Mesodermal cell (in vitro differentiated cells): ENCODE data around the gene TMEM196. TPM values are rescaled to one million over a fixed set of nuclear protein-coding genes. Genes with fewer than 3 reads are reported as not detected.

Source experiments
- H3K27ac ChIP-seq: 2 replicates; pipeline ENCODE4 v1.7.0; 2013; ENCODE audit warnings: mild to moderate bottlenecking, low read depth, low read length, moderate library complexity; ENCODE audit not compliant: severe bottlenecking
- H3K36me3 ChIP-seq: 2 replicates; pipeline ENCODE4 v1.7.1; 2013; ENCODE audit warnings: mild to moderate bottlenecking, low read length, moderate library complexity; ENCODE audit not compliant: control insufficient read depth, insufficient read depth
- H3K4me1 ChIP-seq: one replicate; pipeline ENCODE4 v1.7.1; 2013; ENCODE audit warnings: mild to moderate bottlenecking, low read length; ENCODE audit not compliant: insufficient read depth, control insufficient read depth, poor library complexity, severe bottlenecking
- H3K4me3 ChIP-seq: 2 replicates; pipeline ENCODE4 v1.7.0; 2013; ENCODE audit warnings: low read length, control low read depth, mild to moderate bottlenecking; ENCODE audit not compliant: insufficient read depth, poor library complexity, severe bottlenecking; ENCODE audit errors: extremely low read depth
- H3K9me3 ChIP-seq: 2 replicates; pipeline ENCODE4 v1.7.1; 2013; ENCODE audit warnings: mild to moderate bottlenecking, low read length, moderate library complexity; ENCODE audit not compliant: control insufficient read depth
- WGBS, 2 experiments: methylation state at CpG; one replicate each; pipeline ENCODE4 v1.1.5; 2013; ENCODE audit warnings: missing lambda C conversion rate in 2 of 2; ENCODE audit not compliant: insufficient coverage in 2 of 2; 5-methylcytosine and 5-hydroxymethylcytosine counted together
- polyA plus RNA-seq, 2 experiments: library from polyadenylated mRNA; stranded (reverse); fragments of 50-300 nt; gene quantifications; one replicate each; pipeline ENCODE4 v1.2.3, GENCODE V29; 2013

TMEM196 gene
- not detected for polyA plus RNA-seq (2013, experiment 1 of 2)
- not detected for polyA plus RNA-seq (2013, experiment 2 of 2)

DNA sequence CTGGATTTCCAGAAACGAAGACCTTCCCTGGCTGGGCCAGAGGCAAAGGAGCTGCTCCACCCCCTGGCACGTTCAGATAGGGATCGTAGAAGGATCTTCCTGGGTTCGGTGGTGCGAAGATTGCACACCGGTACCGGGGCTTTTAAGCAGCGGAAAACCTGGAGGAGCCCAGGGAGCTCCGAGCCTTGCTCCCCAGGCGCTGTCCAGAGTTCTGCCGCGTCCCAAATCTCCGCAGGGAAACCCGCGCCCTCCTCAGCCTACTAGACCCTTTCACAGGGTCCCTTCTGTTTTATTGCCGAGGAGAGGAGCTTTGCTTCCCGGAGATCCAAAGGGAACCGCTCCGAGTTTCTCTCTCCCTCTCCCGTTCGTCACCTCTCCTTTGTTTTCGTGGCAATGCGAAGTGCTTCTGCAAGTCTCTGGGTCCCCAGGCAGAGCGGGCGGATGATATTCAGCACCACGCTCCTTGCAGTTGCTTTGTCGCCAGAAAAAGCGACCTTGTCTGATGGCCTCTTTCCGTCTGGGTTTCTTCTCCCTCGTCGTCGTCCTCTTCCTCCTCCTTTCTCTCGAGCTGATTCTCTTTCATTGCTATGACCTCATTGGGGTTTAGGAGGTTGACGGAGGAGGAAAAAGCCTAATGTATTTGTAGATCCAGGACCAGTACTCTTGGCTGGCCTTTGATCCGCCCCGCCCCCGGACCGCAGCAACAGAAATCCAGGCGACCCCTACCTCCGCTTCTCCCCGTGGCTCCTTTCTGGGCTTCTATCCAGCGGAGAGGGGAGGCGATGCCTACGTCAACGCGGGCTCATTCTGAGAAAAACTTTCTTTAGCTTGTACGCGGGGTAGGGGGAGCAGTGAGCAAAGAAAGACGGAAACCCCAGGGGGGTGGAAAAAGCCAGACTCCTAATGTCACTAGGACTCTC is at the start of gene TMEM196:
Gene TMEM196 (minus strand): TSS at position 777 of the 920 bp plus-strand sequence. CDS start 921 bp downstream, outside the sequence.
- Histone ChIP-seq H3K9me3 (no peaks in the 10 kb centered on the region), H3K36me3 (no peaks in the 10 kb centered on the region), H3K27ac (no peak within 1 kb of the TSS), H3K4me1 (no peaks in the 10 kb centered on the region), H3K4me3 (peak within 1 kb of the TSS; percentile 24)
- WGBS, 2 experiments = 1 to 2% methylated on average over 30 to 31 of the region's 49 CpGs

DNA sequence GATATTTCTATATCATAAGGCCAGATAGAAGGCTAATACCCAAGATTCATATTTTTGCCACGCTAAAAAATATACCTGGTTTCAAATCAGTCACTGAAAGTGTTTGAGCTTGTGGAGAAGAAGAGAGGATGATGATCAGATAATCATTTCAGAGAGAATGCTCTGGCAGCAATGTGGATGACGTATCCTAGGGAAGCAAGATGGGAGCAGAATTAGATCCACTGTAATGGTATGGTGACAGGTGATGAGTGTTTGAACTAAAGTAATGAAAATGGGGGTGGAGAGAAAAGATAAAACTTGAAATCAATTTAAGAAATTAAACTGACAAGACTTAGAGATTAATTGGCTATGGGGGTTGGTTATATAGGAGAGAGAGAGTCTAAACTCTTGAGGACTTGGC is 42.7 kb upstream of the TMEM196 start:
- H3K36me3 ChIP-seq = no peaks in the 10 kb centered on the region
- no peak overlapping the region for H3K27ac ChIP-seq
- H3K4me1 ChIP-seq = no peaks in the 10 kb centered on the region
- no peak overlapping the region for H3K4me3 ChIP-seq
- no peaks in the 10 kb centered on the region for H3K9me3 ChIP-seq
- WGBS, 2 experiments = 92 to 100% methylated on average over 1 of the region's 2 CpGs

DNA sequence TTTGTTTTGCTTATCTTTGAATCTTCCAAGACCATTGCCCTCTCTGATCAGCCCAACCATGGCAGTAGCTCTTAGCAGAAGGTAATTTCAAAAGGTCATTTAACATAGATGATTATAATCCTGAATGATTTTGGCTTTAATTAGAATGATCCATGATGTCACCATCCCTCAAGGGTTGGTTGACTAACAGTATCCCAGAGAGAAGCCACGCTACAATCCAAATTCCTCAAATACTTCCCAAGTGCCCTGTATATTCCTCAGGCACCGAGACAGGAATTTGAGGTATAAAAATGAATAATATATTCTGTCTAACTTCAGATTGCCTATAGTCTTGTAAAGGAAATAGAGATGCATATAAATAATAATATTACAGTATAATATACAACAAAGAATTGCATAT is 42.1 kb upstream of the TMEM196 start:
- Histone ChIP-seq H3K27ac (no peak overlapping the region), H3K4me3 (no peak overlapping the region), H3K36me3 (no peaks in the 10 kb centered on the region), H3K4me1 (no peaks in the 10 kb centered on the region), H3K9me3 (no peaks in the 10 kb centered on the region)
- no CpG with 5 or more reads among the region's 2 CpGs for WGBS, 2 experiments

GRCh38 chr7:19814776-19815175 is 41.4 kb upstream of the TMEM196 start:
- Histone ChIP-seq H3K9me3 (no peaks in the 10 kb centered on the region), H3K4me3 (no peak overlapping the region), H3K36me3 (no peaks in the 10 kb centered on the region), H3K27ac (no peak overlapping the region), H3K4me1 (no peaks in the 10 kb centered on the region)
- WGBS, 2 experiments = no CpG with 5 or more reads among the region's 2 CpGs

DNA sequence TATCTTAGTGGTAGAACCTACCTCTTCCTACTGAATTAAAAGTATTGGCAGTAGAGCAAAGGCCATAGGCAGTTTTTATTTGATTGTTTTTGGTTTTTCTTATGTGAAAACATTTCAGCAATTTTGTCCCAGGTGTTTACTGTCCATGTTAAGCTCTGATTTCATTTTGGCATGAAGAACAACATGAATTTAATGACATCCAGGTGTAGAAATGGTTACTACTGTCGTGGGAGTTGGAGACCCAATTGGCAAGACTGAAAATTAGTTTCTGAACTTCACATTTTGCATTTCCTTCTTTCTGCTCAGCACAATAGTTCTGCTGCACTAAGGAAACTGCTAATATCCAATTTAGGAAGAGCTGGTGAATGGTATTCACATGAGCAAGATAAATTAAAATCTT is 38.0 kb upstream of the TMEM196 start:
- Histone ChIP-seq H3K36me3 (no peaks in the 10 kb centered on the region), H3K27ac (no peak overlapping the region), H3K4me3 (no peak overlapping the region), H3K4me1 (no peaks in the 10 kb centered on the region), H3K9me3 (no peaks in the 10 kb centered on the region)
- WGBS, 2 experiments = no CpG with 5 or more reads among the region's 1 CpG

DNA sequence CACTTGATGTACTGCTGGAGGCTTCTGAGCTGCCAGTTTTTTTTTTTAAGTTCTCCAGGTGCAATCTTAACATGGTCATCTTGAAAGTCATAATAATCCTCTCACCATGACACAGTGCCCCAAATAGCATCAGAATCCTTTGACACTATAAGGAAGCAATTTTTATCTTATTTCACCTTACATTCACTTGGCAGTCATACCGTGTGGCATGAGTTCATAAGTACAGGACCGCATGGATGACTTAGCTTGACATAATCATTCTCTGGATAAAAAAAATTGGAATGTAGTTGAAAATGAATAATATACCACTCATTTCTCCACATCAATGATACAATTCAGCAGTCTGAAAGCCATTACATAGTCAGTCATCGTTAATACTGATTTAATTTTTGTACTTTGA is 25.6 kb upstream of the TMEM196 start:
- no CpG with 5 or more reads among the region's 3 CpGs for WGBS, 2 experiments
- H3K4me1 ChIP-seq = no peaks in the 10 kb centered on the region
- no peak overlapping the region for H3K27ac ChIP-seq
- no peaks in the 10 kb centered on the region for H3K36me3 ChIP-seq
- H3K4me3 ChIP-seq = no peak overlapping the region
- no peaks in the 10 kb centered on the region for H3K9me3 ChIP-seq

GRCh38 chr7:19783541-19783940 is 10.1 kb upstream of the TMEM196 start:
- H3K36me3 ChIP-seq = no peaks in the 10 kb centered on the region

DNA sequence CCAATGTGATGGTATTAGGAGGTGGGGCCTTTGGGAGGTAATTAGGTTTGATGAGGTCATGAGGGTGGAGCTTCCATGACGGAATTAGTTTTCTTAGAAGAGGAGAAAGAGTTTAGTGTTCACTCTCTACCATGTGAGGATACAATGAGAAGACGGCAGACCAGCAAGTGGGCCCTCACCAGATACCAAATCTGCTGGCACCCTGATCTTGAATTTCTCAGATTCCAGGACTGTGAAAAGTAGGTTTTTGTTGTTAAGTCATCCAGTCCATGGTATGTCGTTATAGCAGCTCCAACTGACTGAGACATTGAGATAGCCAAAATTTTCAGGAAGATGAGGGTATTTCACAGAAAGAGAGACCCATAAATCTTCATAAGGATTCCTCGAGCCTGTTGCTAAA is 3.6 kb upstream of the TMEM196 start:
- Histone ChIP-seq H3K27ac (no peak overlapping the region), H3K36me3 (no peaks in the 10 kb centered on the region), H3K4me3 (no peak overlapping the region), H3K9me3 (no peaks in the 10 kb centered on the region), H3K4me1 (no peaks in the 10 kb centered on the region)
- 79 to 100% methylated on average over 2 of the region's 4 CpGs for WGBS, 2 experiments

More at GRCh38 chr7:19783541-19783940, 10.1 kb upstream of the TMEM196 start:
- Histone ChIP-seq H3K4me1 (no peaks in the 10 kb centered on the region), H3K9me3 (no peaks in the 10 kb centered on the region), H3K4me3 (no peak overlapping the region), H3K27ac (no peak overlapping the region)

GRCh38 chr7:19775578-19775977 is 2.2 kb upstream of the TMEM196 start:
- Histone ChIP-seq H3K4me3 (no peak overlapping the region), H3K4me1 (no peaks in the 10 kb centered on the region), H3K36me3 (no peaks in the 10 kb centered on the region), H3K27ac (no peak overlapping the region), H3K9me3 (no peaks in the 10 kb centered on the region)
- 71% methylated on average over 1 of the region's 1 CpG; no CpG with 5 or more reads in 1 of the 2 experiments for WGBS, 2 experiments

DNA sequence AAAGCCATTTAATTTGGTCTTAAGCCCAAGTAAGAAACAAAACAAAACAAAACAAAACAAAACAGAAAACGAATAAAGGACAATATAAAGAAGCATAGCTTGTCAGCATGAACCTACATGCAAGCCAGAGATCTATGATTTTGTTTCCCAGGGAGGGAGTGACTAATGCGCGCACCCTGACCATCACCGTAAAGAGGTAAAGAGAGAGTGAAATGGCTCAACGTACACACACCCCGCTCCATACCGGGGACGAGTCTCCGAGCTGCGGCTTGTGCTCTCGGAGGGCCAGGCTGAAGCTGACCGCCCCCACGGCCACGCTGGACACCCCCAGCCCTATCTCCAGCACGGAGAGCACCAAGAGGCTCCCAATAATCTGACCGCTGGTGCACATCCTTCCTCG is 1.1 kb downstream of the TMEM196 start:
- WGBS, 2 experiments = 1 to 2% methylated on average over 13 to 16 of the region's 17 CpGs
- Histone ChIP-seq H3K36me3 (no peaks in the 10 kb centered on the region), H3K27ac (no peak overlapping the region), H3K4me1 (no peaks in the 10 kb centered on the region), H3K4me3 (peak overlapping the region; percentile 24), H3K9me3 (no peaks in the 10 kb centered on the region)

DNA sequence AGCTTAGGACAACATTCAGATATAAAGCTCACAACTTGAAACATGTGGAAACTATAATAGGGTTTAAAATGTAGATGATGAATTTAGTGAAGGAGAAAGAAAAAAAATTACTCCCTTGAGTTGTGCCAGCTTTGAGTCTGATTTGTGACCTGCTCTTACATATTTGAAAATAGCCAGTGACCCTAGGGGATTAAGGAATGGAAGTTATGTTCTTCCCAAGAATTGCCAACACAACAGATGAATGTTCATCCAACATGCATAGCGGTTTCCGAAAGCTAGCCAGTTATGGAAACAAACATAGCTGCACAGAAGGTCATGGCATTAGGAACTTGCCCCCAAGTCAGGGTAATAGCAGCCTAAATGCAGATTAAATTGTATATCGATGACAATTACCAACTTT is 10.8 kb downstream of the TMEM196 start:
- Histone ChIP-seq H3K4me3 (no peak overlapping the region), H3K9me3 (no peaks in the 10 kb centered on the region), H3K36me3 (no peaks in the 10 kb centered on the region), H3K4me1 (no peaks in the 10 kb centered on the region), H3K27ac (no peak overlapping the region)
- WGBS, 2 experiments = 100% methylated on average over 2 of the region's 3 CpGs; no CpG with 5 or more reads in 1 of the 2 experiments
